A172 (cell line): ENCODE measurements around the gene RTN4RL2. TPM values are rescaled to one million over a fixed set of nuclear protein-coding genes. Genes with fewer than 3 reads are reported as not detected.

ENCODE experiments used
- total RNA-seq: library from RNA; depleted of rRNA; stranded (reverse); fragments of >200 nt; shearing (Covaris generic); gene quantifications from 2 replicates; pipeline ENCODE4 v1.2.3, GENCODE V29; 2014; rRNA removed

The RTN4RL2 gene
- total RNA-seq, 1 experiment from 2014 or later: 0.64 TPM

Other genes with a start within 250 kb of the RTN4RL2 start
- 0.03 TPM in 1 of 2 replicates, not detected in the other for gene APLNR, start 223.3 kb upstream of the RTN4RL2 start, total RNA-seq
- gene TNKS1BP1, start 135.6 kb upstream of the RTN4RL2 start, total RNA-seq: 43.8 and 50.8 TPM in 2 replicates
- 146 and 167 TPM in 2 replicates for gene SSRP1, start 124.6 kb upstream of the RTN4RL2 start, total RNA-seq
- not detected in 2 replicates for gene P2RX3, start 122.2 kb upstream of the RTN4RL2 start, total RNA-seq
- not detected in 2 replicates for gene PRG3, start 79.4 kb upstream of the RTN4RL2 start, total RNA-seq
- not detected in 2 replicates for gene PRG2, start 69.9 kb upstream of the RTN4RL2 start, total RNA-seq
- gene SLC43A3, start 33.4 kb upstream of the RTN4RL2 start, total RNA-seq: 18.4 and 20.5 TPM in 2 replicates
- 3.4 and 5.2 TPM in 2 replicates for gene SLC43A1, start 55.2 kb downstream of the RTN4RL2 start, total RNA-seq
- gene TIMM10, start 70.2 kb downstream of the RTN4RL2 start, total RNA-seq: 59.7 and 95.9 TPM in 2 replicates
- gene SMTNL1, start 77.1 kb downstream of the RTN4RL2 start, total RNA-seq: not detected in 2 replicates
- gene UBE2L6, start 107.1 kb downstream of the RTN4RL2 start, total RNA-seq: 52.5 and 69.6 TPM in 2 replicates
- 0.74 and 4.8 TPM in 2 replicates for gene SERPING1, start 137.2 kb downstream of the RTN4RL2 start, total RNA-seq
- 0.60 and 1.4 TPM in 2 replicates for gene YPEL4, start 189.4 kb downstream of the RTN4RL2 start, total RNA-seq
- 20.5 and 22.9 TPM in 2 replicates for gene CLP1, start 197.2 kb downstream of the RTN4RL2 start, total RNA-seq
- gene ZDHHC5, start 207.6 kb downstream of the RTN4RL2 start, total RNA-seq: 20.7 and 21.4 TPM in 2 replicates